Kidney (tissue), 14 donors: ENCODE measurements around the gene LONRF3. TPM values are rescaled to one million over a fixed set of nuclear protein-coding genes. Genes with fewer than 3 reads are reported as not detected.

Source experiments
- DNase-seq, 5 donors: peaks; one replicate each; pipeline ENCODE4 v3.0.0-alpha.2; 2013 to 2020
- FAIRE-seq: peaks from 2 replicates; lab custom pipeline; 2012; peaks lifted over from hg19 to GRCh38; lab: Jason Lieb, UNC
- H3K27ac ChIP-seq, 2 donors: one replicate each; pipeline ENCODE4 v1.7.0; 2013; ENCODE audit warnings: low read depth in 2 of 2, low read length in 2 of 2, inconsistent platforms in 1 of 2
- H3K27me3 ChIP-seq: one replicate; pipeline ENCODE4 v1.7.1; 2013; ENCODE audit warnings: low read length, inconsistent platforms; ENCODE audit not compliant: control insufficient read depth, insufficient read depth
- H3K36me3 ChIP-seq, 3 donors: one replicate each; pipeline versions ENCODE4 v1.7.0 to v1.7.1; 2013; ENCODE audit warnings: low read length in 3 of 3, control low read depth in 1 of 3, inconsistent platforms in 1 of 3; ENCODE audit not compliant: insufficient read depth in 3 of 3, control insufficient read depth in 2 of 3
- H3K4me1 ChIP-seq, 3 donors: one replicate each; pipeline versions ENCODE4 v1.7.0 to v1.7.1; 2013; ENCODE audit warnings: low read length in 3 of 3, inconsistent platforms in 1 of 3, low read depth in 1 of 3; ENCODE audit not compliant: control insufficient read depth in 2 of 3, insufficient read depth in 2 of 3
- H3K4me3 ChIP-seq, 3 donors: one replicate each; pipeline versions ENCODE4 v1.7.0 to v1.8.1; 2013; ENCODE audit warnings: low read length in 3 of 3, control low read depth in 1 of 3, inconsistent platforms in 1 of 3
- H3K9ac ChIP-seq, 3 donors: one replicate each; pipeline versions ENCODE4 v1.7.0 to v1.7.1; 2013; ENCODE audit warnings: low read length in 3 of 3, control low read depth in 1 of 3, inconsistent platforms in 1 of 3
- H3K9me3 ChIP-seq, 3 donors: one replicate each; pipeline versions ENCODE4 v1.7.0 to v1.7.1; 2013; ENCODE audit warnings: low read length in 3 of 3, control low read depth in 1 of 3, inconsistent platforms in 1 of 3; ENCODE audit not compliant: control insufficient read depth in 2 of 3, insufficient read depth in 1 of 3
- CTCF ChIP-seq: IDR thresholded peaks from 3 replicates; pipeline ENCODE4 v1.5.1; 2012; ENCODE audit warnings: mild to moderate bottlenecking, moderate library complexity, borderline replicate concordance; ENCODE audit not compliant: insufficient read depth; ENCODE audit errors: extremely low read depth
- intact Hi-C: fragments of 100-400 bp; cut with DNase I; formaldehyde crosslinking; loops from one replicate; pipeline ENCODE4 v1.11.1; 2022
- polyA plus RNA-seq: library from polyadenylated mRNA; stranded (reverse); fragments of 350-450 nt; fragmentation: Illumina TruSeq; extraction: RNeasy Lipid Tissue Mini Kit (QIAGEN cat#74804); gene quantifications from one replicate; pipeline ENCODE4 v1.2.3, GENCODE V29; 2014; ENCODE audit warnings: low read depth, low replicate concordance; ENCODE audit not compliant: insufficient read depth
- total RNA-seq: library from RNA; stranded (reverse); fragmentation: NEBNext Ultra II Directional; extraction: Animal tissue kit (Norgen Biotek cat#: 25700); gene quantifications from one replicate; pipeline ENCODE4 v1.2.1, GENCODE V29; 2021
- donor health status: control.
- donor health status: control.
- donor health status: control.
- donor health status: control.
- donor health status: control.
- donor health status: DM: yes; HTN: yes; CAD: no.
- donor health status: Normal renal cell carcinoma (clear cell type).

LONRF3 gene
- total and polyA plus RNA-seq, 2 donors from 2014 or later: 0.67 to 5.5 TPM

- no peak overlapping the region for H3K4me3 ChIP-seq
- FAIRE-seq (no peak), DNase-seq (no peak)
- intact Hi-C loops: no loop called here
- no peaks in the 10 kb centered on the region for H3K9me3 ChIP-seq
- no peak overlapping the region for H3K27ac ChIP-seq
- H3K36me3 ChIP-seq: no peaks in the 10 kb centered on the region
- no peak for TF ChIP-seq CTCF
- H3K27me3 ChIP-seq: peaks cover 10% of the 10 kb centered on the region
- H3K9ac ChIP-seq: no peak overlapping the region
- H3K4me1 ChIP-seq: peaks cover 0 to 2% (median 0%) of the 10 kb centered on the region in 3 donors
These were observed 3.0 kb downstream of the LONRF3 start for GRCh38 chrX:118977424-118977823.

- Histone ChIP-seq H3K27ac (no peak overlapping the region), H3K9me3 (no peaks in the 10 kb centered on the region), H3K4me1 (peaks cover 0 to 2% (median 0%) of the 10 kb centered on the region in 3 donors), H3K4me3 (no peak overlapping the region), H3K9ac (no peak overlapping the region), H3K36me3 (no peaks in the 10 kb centered on the region), H3K27me3 (no peaks in the 10 kb centered on the region)
- FAIRE-seq (no peak), DNase-seq (no peak)
- intact Hi-C loops: no loop called here
- no peak for TF ChIP-seq CTCF
These were observed 4.0 kb downstream of the LONRF3 start for GRCh38 chrX:118978451-118978850.

- intact Hi-C loops: no loop called here
- H3K27ac ChIP-seq: no peak overlapping the region
These were observed 6.3 kb downstream of the LONRF3 start for GRCh38 chrX:118980761-118981160.

More at GRCh38 chrX:118980761-118981160, 6.3 kb downstream of the LONRF3 start:
- TF ChIP-seq CTCF: no peak
- Histone ChIP-seq H3K4me3 (no peak overlapping the region), H3K27me3 (no peaks in the 10 kb centered on the region), H3K9me3 (no peaks in the 10 kb centered on the region), H3K4me1 (no peaks in the 10 kb centered on the region), H3K36me3 (peaks cover 0 to 3% (median 0%) of the 10 kb centered on the region in 3 donors), H3K9ac (no peak overlapping the region)
- FAIRE-seq (no peak), DNase-seq (no peak)
